Stimulated activated naive CD8-positive, alpha-beta T cell treated with anti-CD3 and anti-CD28 coated beads, Interleukin-15, Interleukin-2, amounts not matched to agents 100 U/mL and 50 U/mL, for 24 hours (primary cell): ENCODE measurements around the gene EED.
A peak's percentile ranks its signal among the peaks of the same experiment; 100 is the strongest.
"Not testable (repeated sequence)": the region's sequence is repeated elsewhere in the genome, so short reads cannot be mapped to it uniquely, and the experiment has no call there.

Experiments
- ATAC-seq: fragments of 150-1000 bp; cut with Tn5 transposase; one replicate; pipeline ENCODE4 v1.10.0; 2021
- DNase-seq: peaks from one replicate; pipeline ENCODE4 v3.0.0; 2021

EED gene

GRCh38 chr11:86291466-86292262 is 47.1 kb downstream of the EED start:
- ATAC-seq (peak; percentile 44), DNase-seq (peak; percentile 80)

DNA sequence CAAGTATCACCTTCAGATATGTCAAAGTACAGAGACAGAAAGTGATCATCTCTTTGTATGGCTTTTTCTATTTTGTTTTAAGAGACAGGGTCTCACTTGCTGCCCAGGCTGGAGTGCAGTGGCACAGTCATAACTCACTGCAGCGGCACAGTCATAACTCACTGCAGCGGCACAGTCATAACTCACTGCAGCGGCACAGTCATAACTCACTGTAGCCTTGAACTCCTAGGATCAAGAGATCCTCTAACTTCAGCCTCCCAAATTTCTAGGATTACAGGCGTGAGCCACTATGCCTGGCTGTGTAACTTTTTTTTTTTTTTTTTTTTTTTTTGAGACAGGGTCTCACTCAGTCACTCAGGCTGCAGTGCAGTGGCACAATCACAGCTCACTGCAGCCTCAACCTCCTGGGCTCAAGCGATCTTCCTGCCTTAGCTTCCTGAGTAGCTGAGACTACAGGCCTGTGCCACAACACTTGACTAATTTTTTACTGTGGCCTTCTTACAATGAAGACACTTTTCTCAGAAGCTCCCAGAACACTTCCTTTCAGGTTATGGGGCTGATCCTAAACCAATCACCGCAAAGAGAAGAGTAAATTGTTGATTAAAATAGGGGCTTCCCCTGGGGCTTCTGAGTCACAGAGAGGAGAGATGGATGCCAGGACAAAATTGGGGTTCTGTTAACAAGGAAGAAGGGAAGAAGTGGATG is 48.5 kb downstream of the EED start:
- DNase-seq (peak; percentile 46), ATAC-seq (peak; percentile 82)

GRCh38 chr11:86294026-86294425 is 49.5 kb downstream of the EED start:
- DNase-seq: no peak

DNA sequence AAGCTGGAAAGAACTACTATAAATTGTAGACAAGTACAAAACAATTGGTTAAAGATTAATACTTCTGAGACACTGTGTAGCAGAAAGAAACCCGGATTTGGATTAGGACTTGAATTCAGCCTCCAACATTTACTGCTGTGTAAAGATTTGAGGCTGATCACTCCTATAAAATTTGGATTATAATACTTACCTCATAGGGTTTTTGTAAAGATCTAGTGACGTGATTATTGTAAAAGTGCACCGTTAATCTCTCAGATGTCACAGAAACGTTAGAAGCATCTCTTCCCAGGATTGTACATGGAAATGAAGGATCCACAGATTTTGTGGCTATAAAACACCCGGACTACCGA is 57.2 kb downstream of the EED start:
- no peak for DNase-seq
- ATAC-seq: peak; percentile 6

More at GRCh38 chr11:86294026-86294425, 49.5 kb downstream of the EED start:
- no peak for ATAC-seq

- peak; percentile 95 for DNase-seq
- peak; percentile 99 for ATAC-seq
Observed at GRCh38 chr11:86302092-86302793, 57.7 kb downstream of the EED start, which contains the start of gene HIKESHI. Gene HIKESHI, plus strand, starts transcription at chr11:86302240. Its CDS starts 209 bp downstream, at chr11:86302449.

GRCh38 chr11:86303257-86303656 is 58.7 kb downstream of the EED start:
- no peak for ATAC-seq
- DNase-seq: no peak

- not testable (repeated sequence) for DNase-seq, ATAC-seq
Observed at GRCh38 chr11:86308710-86309109, 64.2 kb downstream of the EED start.

- DNase-seq (no peak), ATAC-seq (no peak)
Observed at GRCh38 chr11:86313793-86314192, 69.2 kb downstream of the EED start.

DNA sequence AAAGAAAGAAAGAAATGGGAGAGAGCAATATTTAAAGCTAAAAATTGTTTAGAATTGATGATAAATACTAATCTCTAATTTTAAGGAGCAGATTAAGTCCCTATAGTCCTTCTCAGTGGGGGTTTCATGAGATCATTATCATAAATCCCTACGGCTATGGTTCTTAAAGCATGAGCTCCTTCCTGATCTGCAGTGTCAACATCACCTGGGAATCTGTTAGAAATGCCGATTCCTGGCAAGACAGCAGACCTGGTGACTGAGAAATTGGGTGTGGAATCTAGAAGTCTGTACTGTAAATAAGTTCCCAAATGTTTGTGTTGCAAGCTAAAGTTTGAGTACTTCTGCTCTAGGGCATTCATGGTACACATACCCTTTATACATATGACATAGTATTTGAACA is 70.1 kb downstream of the EED start:
- no peak for ATAC-seq
- no peak for DNase-seq
